Measurements from ENCODE around the gene VKORC1.
A peak's percentile ranks its signal among the peaks of the same experiment; 100 is the strongest.

Gene VKORC1

DNA sequence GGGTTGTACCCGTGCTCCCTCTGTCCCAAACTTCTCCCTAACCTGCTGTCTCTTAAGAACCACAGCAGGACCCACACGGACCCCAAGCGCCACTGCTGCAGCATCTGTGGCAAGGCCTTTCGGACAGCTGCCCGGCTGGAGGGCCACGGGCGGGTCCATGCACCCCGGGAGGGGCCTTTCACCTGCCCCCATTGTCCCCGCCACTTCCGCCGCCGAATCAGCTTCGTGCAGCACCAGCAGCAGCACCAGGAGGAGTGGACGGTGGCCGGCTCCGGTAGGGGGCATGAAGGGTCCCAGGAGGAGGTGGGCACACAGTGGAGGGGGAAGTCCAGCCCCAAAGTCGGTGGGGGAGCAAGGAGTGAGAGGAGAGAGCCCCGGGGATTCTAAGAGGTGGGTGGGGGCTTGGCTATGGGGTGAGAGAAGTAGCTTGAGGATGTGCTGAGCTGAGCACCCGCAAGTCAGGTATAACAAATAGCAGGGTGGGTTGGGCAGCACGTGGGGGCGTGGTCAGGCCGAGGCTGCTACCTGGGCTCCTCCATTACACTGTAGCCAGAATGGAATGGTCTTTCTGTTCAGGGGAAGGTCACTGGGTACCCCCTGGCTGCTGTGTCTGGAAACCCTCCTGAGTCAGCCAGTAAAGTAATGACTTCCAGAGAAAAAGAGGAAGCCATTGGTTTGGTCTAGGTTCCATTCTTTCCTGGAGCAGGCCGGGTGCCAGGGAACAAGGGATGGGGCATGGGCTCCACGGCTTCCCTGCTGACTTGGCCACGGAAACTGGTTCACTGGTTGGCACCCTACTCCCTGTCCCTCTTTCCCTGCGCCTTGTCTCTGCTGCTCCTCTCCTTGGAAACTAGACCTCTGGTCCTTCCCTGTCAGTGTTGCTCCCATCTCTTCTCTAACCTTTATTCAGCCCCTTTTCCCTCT, 12.9 kb downstream of the VKORC1 start:
- DNase-seq = no peak

DNA sequence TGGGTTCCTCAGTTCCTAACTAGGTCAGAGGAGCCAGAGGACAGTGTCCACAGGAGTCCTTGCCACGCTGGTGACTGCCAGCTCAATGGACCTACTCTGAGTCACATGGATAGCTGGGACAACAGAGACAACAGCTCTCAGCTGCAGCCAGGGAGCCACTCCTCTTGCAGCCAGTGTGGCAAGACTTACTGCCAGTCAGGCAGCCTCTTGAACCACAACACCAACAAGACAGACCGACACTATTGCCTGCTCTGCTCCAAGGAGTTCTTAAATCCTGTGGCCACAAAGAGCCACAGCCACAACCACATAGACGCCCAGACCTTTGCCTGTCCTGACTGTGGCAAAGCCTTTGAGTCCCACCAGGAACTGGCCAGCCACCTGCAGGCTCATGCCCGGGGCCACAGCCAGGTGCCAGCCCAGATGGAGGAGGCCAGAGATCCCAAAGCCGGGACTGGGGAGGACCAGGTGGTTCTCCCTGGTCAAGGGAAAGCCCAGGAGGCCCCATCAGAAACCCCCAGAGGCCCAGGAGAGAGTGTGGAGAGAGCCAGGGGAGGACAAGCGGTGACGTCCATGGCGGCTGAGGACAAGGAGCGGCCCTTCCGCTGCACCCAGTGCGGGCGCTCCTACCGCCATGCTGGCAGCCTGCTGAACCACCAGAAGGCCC, 13.7 kb downstream of the VKORC1 start:
- no peak for DNase-seq

DNA sequence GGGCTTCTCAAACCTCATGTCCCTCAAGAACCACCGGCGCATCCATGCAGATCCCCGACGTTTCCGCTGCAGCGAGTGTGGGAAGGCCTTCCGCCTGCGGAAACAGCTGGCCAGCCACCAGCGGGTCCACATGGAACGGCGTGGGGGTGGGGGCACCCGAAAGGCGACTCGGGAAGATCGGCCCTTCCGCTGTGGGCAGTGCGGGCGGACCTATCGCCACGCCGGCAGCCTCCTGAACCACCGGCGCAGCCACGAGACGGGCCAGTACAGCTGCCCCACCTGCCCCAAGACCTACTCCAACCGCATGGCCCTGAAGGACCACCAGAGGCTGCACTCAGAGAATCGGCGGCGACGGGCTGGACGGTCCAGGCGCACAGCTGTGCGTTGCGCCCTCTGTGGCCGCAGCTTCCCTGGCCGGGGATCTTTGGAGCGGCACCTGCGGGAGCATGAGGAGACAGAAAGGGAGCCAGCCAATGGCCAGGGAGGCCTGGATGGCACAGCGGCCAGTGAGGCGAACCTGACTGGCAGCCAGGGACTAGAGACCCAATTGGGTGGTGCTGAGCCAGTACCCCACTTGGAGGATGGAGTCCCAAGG, 14.5 kb downstream of the VKORC1 start:
- DNase-seq = no peak

DNA sequence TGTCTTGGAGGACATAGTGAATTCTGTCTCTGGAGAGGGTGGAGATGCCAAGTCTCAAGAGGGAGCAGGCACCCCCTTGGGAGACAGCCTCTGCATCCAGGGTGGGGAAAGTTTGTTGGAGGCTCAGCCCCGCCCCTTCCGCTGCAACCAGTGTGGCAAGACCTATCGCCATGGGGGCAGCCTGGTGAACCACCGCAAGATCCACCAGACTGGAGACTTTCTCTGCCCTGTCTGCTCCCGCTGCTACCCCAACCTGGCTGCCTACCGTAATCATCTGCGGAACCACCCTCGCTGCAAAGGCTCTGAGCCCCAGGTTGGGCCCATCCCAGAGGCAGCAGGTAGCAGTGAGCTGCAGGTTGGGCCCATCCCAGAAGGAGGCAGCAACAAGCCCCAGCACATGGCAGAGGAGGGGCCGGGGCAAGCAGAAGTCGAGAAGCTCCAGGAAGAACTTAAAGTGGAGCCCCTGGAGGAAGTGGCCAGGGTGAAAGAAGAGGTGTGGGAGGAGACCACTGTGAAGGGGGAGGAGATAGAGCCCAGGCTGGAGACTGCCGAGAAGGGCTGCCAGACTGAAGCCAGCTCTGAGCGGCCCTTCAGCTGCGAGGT, 15.2 kb downstream of the VKORC1 start:
- no peak for DNase-seq

DNA sequence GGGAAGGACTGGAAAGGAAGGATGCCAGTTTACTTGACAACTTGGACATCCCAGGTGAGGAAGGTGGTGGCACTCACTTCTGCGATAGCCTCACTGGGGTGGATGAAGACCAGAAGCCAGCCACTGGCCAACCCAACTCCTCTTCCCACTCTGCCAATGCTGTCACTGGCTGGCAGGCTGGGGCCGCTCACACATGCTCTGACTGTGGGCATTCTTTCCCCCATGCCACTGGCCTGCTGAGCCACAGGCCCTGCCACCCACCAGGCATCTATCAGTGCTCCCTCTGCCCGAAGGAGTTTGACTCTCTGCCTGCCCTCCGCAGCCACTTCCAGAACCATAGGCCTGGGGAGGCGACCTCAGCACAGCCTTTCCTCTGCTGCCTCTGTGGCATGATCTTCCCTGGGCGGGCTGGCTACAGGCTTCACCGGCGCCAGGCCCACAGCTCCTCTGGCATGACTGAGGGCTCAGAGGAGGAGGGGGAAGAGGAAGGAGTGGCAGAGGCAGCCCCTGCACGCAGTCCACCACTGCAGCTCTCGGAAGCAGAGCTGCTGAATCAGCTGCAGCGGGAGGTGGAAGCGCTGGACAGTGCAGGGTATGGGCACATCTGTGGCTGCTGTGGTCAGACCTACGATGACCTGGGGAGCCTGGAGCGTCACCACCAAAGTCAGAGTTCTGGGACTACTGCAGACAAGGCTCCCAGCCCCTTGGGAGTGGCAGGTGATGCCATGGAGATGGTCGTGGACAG, 15.8 kb downstream of the VKORC1 start:
- no peak for DNase-seq

DNA sequence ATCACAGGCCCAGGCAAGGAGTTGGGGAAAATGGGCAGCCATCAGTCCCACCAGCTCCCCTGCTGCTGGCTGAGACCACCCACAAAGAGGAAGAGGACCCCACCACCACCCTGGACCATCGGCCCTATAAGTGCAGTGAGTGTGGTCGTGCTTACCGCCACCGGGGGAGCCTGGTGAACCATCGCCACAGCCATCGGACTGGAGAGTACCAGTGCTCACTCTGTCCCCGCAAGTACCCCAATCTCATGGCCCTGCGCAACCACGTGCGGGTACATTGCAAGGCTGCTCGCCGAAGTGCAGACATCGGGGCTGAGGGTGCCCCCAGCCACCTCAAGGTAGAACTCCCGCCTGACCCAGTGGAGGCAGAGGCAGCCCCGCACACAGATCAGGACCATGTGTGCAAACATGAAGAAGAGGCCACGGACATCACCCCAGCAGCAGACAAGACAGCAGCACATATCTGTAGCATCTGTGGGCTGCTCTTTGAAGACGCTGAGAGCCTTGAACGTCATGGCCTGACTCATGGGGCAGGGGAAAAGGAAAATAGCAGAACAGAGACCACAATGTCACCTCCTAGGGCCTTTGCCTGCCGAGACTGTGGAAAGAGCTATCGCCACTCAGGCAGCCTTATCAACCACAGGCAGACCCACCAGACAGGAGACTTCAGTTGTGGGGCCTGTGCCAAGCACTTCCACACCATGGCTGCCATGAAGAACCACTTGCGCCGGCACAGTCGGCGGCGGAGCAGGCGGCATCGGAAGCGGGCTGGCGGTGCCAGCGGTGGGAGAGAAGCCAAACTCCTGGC, 16.8 kb downstream of the VKORC1 start:
- DNase-seq = no peak

DNA sequence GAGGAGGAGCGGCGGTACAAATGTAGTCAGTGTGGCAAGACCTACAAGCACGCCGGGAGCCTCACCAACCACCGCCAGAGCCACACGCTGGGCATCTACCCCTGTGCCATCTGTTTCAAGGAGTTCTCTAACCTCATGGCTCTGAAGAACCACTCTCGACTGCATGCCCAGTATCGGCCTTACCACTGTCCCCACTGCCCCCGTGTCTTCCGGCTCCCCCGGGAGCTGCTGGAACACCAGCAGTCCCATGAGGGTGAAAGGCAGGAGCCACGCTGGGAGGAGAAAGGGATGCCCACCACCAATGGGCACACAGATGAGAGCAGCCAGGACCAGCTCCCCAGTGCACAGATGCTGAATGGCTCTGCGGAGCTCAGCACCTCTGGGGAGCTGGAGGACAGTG, 17.6 kb downstream of the VKORC1 start:
- DNase-seq = no peak

DNA sequence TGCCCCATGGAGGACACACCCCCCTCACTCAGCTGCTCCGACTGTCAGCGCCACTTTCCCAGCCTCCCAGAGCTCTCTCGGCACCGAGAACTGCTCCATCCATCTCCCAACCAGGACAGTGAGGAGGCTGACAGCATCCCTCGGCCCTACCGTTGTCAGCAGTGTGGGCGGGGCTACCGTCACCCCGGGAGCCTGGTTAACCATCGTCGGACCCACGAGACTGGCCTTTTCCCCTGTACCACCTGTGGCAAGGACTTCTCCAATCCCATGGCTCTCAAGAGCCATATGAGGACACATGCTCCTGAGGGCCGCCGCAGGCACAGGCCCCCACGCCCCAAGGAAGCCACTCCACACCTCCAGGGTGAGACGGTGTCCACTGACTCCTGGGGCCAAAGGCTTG, 18.3 kb downstream of the VKORC1 start:
- no peak for DNase-seq

DNA sequence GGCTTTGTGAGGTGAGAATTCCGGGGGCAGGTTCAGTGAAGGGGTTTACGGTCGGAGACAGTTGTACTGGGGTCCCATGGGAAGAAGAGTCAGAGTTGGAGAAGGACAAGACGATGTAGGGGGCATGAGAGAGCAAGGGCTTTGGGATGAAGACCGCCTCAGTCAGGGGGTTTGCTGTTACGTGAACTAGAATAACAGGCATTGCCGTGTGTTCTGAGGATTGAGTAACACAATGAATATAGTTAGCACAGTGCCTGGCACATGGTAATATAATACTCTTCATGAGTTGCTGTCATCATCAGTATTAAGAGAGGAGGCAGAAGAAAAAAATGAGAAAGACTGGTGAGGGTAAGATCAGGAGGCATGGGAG, 19.8 kb downstream of the VKORC1 start:
- DNase-seq = no peak

DNA sequence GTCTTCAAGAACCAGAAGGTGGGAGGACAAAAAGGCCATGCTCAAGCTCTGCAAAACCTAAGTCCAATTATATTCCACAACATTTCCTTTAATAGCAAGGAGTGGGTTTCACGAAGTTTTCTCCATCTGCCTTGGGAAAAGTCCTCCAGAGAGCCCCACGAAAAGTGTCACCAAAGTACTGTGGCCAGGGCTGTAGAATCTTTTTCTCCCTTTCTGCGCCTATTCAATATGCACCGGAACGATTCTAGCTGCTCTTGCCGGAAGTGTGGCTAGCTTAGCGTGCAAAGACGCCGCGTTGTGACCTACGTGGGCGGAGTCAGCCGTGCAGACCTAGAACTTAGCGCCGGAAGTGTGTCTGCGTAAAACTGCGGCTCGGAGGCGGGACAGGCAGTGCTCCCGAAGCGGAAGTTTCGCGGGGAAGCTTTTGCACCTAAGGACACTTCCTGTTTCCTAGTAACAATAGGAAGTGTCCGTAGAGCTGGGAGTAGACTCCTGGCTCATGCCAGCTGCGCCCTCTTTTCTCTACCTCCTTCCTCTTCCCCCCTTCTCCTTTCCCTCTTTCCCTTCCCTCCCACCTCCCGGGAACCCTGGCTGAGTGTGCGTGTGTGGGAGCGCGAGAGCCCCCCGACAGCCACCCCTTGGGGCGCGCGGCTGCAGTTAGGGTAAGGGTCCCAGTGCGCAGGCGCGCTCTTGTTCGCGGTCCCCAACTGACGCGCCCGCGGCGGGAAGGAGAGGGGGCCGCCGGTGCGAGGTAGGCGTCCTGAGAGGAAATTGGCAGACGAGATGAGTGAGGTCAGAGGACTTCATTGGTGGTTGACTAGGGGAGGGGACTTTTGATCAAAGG, 20.4 kb downstream of the VKORC1 start, which contains the start of the genes ZNF646 and ZNF668:
TSS of gene ZNF646 (plus strand) at position 453 of the 844 bp plus-strand sequence. CDS start 1,903 bp downstream, outside the sequence.
TSS of gene ZNF668 (minus strand) at position 271 of the 844 bp plus-strand sequence. CDS start 9,781 bp downstream, outside the sequence.
- DNase-seq = peak; percentile 99

DNA sequence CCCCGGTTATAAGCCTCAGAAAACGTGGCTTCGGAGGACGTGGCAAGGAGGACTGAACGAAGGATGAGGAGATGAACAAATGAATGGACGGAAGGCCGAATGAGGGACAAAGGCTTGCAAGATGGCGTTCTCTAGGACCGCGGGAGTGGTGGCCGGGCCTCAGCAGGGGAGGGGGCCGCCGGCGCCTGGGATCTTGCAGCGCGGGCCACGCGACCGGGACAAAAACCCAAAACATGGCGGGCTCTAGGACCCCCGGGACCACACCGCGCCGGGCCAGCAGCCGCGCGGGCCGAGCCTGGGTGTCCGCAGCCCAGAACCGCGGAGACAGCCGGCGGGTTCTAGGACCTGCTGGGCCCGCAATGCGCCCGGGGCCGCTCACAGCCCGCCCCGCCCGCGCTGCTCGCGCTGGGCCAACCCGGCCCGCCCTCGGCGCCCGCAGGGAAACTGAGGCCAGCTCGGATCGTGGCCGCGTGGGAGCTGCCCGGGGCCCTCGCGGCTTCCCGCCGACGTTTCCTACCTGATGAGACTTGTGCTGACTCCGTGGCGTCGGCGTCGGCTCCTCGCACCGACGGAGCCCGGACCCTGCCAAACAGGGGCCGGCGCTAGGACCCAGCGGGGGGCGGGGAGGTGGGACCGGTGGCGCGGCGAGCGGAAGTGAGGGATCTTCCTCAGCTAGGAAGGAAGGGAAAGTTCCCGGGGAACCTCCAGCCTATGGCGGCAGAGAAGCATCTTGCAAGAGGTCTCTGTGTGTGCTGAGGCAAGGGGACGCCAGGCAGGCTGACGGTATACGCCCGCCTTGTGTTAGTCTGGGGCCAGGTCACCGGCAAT, 21.2 kb downstream of the VKORC1 start:
- peak; percentile 89 for DNase-seq

DNA sequence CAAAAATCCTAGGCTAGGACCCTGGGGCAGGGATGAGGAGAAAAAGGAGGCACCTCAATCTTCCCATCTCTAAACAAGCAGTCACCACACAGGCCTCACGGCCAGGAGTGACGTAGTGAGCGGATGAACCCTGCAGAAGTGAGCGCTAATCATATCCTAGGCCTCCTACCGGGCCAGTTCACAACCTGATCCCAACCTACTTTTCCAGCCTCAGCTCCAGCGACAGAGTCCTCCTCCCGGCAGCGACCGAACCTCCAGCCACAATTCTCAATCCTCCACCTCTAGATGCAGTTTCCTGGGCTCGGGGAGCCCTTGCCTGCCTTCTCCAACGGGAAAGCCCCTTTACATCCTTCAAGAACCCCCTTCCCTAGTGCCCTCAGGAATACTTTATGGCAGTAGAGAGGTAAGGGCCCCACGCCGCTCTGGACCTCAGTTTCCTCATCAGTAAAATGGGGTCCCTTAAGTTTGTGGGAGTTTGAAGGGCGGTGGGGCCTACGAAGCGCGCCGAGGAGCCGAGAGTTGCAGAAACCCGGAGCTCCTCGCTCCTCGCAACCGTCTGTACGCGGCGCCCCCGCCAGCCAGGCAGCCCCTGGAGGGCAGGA, 22.0 kb downstream of the VKORC1 start:
- DNase-seq = no peak

DNA sequence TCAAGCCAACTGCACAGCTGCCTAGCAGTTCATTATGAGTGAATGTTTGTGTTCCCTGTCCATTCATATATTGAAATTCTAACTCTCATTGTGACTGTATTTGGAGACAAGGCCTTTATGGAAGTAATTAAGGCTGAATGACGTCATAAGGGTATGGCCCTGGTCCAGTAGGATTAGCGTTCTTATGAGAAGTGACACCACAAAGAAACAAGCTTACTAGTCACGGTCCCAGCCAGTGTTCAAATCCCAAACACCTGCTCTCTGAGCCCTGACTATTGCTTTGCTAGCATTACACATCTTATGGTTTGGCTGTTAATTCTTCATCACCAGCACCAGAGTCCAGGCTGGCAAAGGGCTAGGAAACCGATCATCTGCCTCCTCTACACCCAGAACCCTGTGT, 22.7 kb downstream of the VKORC1 start:
- DNase-seq = no peak

DNA sequence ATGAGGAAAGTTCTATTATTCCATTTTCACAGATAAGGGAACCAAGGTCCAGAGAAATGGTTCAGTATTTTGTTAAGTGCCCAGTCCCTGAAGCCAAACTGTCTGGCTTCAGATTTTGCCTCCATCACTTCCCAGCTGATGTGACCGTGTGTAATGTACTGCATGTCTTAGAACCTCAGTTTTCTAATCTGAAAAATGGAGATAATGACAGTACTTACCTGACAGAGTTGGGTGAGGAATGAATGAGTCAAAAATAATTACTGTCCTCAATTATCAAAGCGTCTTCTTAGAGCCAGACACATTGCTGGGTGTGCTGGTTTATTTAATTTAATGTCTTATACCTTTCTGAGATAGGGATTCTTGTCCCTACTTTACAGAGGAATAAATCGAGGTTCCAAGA, 27.3 kb downstream of the VKORC1 start:
- DNase-seq = no peak

DNA sequence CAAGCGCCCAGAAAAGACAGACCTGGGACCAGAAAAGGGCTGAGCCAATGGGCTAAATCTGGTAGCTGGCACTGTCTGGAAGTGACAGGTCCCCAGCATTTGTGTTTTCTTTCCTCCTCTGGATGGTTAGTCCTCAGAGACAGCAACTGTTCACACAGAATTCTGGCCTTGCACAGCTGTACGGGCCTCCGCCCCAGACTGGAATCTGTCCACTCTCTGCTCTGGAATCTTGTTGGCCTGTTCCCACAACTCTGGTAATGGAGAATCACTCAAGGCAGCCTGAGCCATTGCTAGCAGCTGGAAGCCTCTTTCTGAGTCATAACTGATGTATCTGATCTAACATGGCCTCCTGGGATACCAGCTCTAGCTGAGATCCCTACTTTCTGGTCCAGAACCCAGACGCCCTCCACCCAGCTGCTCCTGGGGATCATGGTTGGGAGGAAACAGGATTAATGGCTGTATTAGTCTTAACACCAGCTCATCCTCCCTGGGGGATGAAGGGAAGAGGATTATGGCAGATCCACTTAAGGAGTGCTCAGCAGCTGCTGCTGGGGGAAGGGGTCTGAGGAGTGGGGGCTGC, 29.6 kb downstream of the VKORC1 start:
- DNase-seq = no peak

DNA sequence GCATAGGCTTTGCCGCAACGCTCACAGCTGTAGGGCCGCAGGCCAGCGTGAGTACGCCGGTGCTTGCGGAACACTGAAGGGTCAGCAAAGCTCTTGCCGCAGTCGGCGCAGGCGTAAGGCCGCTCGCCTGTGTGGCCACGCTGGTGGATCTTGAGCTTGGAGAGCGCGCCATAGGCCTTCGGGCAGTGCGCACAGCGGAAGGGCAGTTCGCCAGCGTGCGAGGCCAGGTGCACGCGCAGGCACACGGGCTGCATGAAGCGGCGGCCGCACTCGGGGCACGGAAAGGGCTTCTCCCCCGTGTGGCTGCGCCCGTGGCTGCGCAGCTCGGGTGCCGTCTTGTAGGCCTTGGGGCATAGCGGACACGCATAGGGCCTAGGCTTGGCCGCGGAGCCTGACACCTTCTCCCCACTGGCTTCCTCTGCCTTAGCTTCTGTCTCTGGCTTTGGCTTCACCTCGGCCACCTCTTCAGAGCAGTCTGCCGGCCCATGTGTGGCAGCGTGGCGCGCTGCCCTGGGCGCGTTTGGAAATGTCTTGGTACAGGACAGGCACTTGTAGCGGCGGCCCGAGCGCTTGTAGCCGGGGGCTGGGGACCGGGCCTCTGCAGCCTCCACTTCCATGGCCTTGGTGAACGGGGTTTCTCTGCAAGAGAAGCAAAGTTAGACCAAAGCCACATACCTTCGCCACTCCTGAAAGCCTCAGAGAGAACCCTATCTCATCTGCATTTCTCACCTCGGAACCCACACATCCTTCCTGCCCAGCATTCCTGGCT, 30.6 kb downstream of the VKORC1 start:
- DNase-seq = no peak

DNA sequence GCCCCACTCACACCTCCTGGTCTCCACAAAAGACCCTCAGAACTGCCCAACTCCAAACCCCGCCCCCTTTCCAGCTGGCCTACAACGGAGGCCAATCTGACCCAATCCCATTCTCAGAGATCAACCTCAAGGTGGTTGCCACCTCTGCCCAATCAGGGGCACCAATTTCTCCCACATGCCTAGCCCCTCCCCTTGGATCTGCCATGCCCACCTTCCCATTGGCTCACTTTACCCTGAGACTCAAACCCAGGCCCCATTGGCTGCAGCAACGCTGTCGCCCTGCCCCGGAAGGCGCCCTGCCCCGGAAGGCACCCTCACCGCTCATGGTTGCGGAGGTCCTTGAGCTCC, 31.1 kb downstream of the VKORC1 start:
- DNase-seq = no peak

DNA sequence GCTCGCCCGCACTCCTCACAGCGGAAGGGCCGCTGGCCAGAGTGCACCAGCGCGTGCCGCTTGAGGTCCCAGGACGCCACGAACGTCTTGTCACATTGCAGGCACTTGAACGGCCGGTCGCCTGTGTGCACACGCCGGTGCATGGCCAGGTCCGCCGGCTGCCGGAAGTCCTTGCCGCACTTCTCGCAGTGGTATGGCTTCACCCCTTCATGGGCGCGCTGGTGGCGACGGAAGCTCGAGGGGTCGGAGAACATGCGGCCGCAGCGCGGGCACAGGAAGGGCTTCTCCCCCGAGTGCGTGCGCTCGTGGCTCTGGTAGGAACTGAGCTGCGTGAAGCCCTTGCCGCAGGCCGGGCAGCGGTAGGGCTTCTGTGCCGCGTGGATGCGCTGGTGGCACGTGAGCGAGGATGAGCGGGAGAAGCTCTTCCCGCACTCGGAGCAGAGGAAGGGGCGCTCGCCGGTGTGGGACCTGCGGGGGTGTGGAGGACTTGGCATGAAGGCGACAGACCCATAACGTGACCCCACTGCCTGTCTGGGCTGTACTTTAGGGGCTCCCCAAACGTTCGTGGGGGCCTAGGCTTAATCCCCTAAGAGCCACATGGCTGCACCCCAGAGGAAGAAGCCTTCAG, 32.7 kb downstream of the VKORC1 start:
- DNase-seq = no peak

Data from NCI-H2171 (cell line).